Vagina (tissue), 2 donors: ENCODE measurements around the gene APOL1. TPM values are rescaled to one million over a fixed set of nuclear protein-coding genes. Genes with fewer than 3 reads are reported as not detected.

Experiments used
- DNase-seq, 2 donors: peaks; one replicate each; pipeline ENCODE4 v3.0.0-alpha.2; 2017; ENCODE audit errors: extremely low spot score in 2 of 2
- H3K27ac ChIP-seq: fragments of 200-600 bp; sonication (generic); one replicate; pipeline ENCODE4 v1.5.1; 2019
- H3K27me3 ChIP-seq: fragments of 200-600 bp; sonication (generic); one replicate; pipeline ENCODE4 v1.5.1; 2019
- H3K36me3 ChIP-seq, 2 donors: fragments of 200-600 bp; sonication (generic); one replicate each; pipeline ENCODE4 v1.5.1; 2017 to 2019
- H3K4me1 ChIP-seq: fragments of 200-600 bp; sonication (generic); one replicate; pipeline ENCODE4 v1.5.1; 2019
- H3K4me3 ChIP-seq, 2 donors: fragments of 200-600 bp; sonication (generic); 1 replicate in 1 of 2; 2 replicates in 1 of 2; pipeline ENCODE4 v1.5.1; 2016 to 2019
- H3K9me3 ChIP-seq: fragments of 200-600 bp; sonication (generic); one replicate; pipeline ENCODE4 v1.5.1; 2019
- CTCF ChIP-seq, 3 experiments: fragments of 450-650 bp in 2 of 3; fragments of 200-600 bp in 1 of 3; sonication (generic) in 1 of 3; IDR thresholded peaks; one replicate each; pipeline ENCODE4 v1.5.1; 2017 to 2019; ENCODE audit warnings: antibody characterized with exemption in 3 of 3, mild to moderate bottlenecking in 2 of 3, moderate library complexity in 2 of 3
- POLR2A ChIP-seq, 2 donors: fragments of 450-650 bp; IDR thresholded peaks; one replicate each; pipeline ENCODE4 v1.6.1; 2017; ENCODE audit warnings: antibody characterized with exemption in 2 of 2, mild to moderate bottlenecking in 2 of 2, moderate library complexity in 2 of 2
- POLR2AphosphoS5 ChIP-seq, 2 donors: sonication (generic); formaldehyde crosslinking; IDR thresholded peaks; one replicate each; pipeline ENCODE4 v1.9.0; 2017; ENCODE audit warnings: antibody characterized with exemption in 2 of 2, mild to moderate bottlenecking in 2 of 2, low read depth in 1 of 2; ENCODE audit not compliant: insufficient read depth in 1 of 2
- intact Hi-C: fragments of 100-400 bp; cut with DNase I; formaldehyde crosslinking; loops from one replicate; pipeline ENCODE4 v1.15.1; 2023
- total RNA-seq: library from RNA; depleted of rRNA; stranded (reverse); fragments of >200 nt; gene quantifications from one replicate; pipeline ENCODE4 v1.2.3, GENCODE V29; 2016

APOL1 gene
- total RNA-seq, 1 donor from 2014 or later, result 28.5 TPM

- peak; percentile 42 to 75 (median 72) for TF ChIP-seq CTCF (IDR thresholded peaks at IDR 0.05)
- no peak for TF ChIP-seq POLR2A (IDR thresholded peaks at IDR 0.05)
- peaks cover 8% of the 10 kb centered on the region for H3K4me1 ChIP-seq
- no peak for DNase-seq
- H3K36me3 ChIP-seq, result peaks cover 0 to 20% of the 10 kb centered on the region in 2 donors
- H3K9me3 ChIP-seq, result no peaks in the 10 kb centered on the region
- no peaks in the 10 kb centered on the region for H3K27me3 ChIP-seq
- H3K4me3 ChIP-seq, result no peak overlapping the region
- no peak overlapping the region for H3K27ac ChIP-seq
- intact Hi-C loops, result no loop called here
Observed at GRCh38 chr22:36277482-36278291, 24.8 kb downstream of the APOL1 start.

DNA sequence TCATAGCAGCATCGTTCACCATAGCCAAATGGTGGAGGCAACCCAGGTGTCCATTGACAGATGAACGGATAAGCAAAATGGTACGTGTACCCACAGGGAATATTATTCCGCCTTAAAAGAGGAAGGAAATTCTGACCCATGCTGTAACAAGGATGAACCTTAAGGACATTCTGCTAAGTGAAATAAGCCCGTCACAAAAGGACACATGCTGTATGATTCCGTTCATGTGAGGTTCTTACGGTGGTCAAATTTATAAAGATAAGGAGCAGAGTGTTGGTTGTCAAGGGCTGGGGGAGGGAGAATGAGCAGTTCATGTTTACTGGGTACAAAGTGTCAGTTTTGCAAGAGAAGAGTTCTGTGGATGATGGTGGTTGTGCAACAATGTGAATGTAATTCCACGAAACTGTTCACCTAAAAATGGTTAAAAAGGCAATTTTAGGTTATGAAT, 26.3 kb downstream of the APOL1 start:
- H3K4me3 ChIP-seq, result no peak overlapping the region
- H3K27ac ChIP-seq, result no peak overlapping the region
- H3K36me3 ChIP-seq, result peaks cover 0 to 33% of the 10 kb centered on the region in 2 donors
- intact Hi-C loops, result no loop called here
- peaks cover 8% of the 10 kb centered on the region for H3K4me1 ChIP-seq
- H3K27me3 ChIP-seq, result no peaks in the 10 kb centered on the region
- TF ChIP-seq POLR2A (IDR thresholded peaks at IDR 0.05), result no peak
- TF ChIP-seq CTCF (IDR thresholded peaks at IDR 0.05), result no peak
- no peak for TF ChIP-seq POLR2AphosphoS5 (IDR thresholded peaks at IDR 0.05; ENCODE audit: insufficient read depth in 1 of 2, low read depth in 1 of 2)
- H3K9me3 ChIP-seq, result no peaks in the 10 kb centered on the region
- DNase-seq, result no peak

GRCh38 chr22:36280379-36280778, 27.4 kb downstream of the APOL1 start:
- Histone ChIP-seq H3K27me3 (no peaks in the 10 kb centered on the region), H3K4me3 (no peak overlapping the region), H3K4me1 (peaks cover 8% of the 10 kb centered on the region), H3K36me3 (peaks cover 0 to 45% of the 10 kb centered on the region in 2 donors), H3K27ac (no peak overlapping the region), H3K9me3 (no peaks in the 10 kb centered on the region)
- DNase-seq, result no peak
- TF ChIP-seq CTCF (IDR thresholded peaks at IDR 0.05), result no peak
- TF ChIP-seq POLR2AphosphoS5 (IDR thresholded peaks at IDR 0.05; ENCODE audit: insufficient read depth in 1 of 2, low read depth in 1 of 2), result no peak
- no peak for TF ChIP-seq POLR2A (IDR thresholded peaks at IDR 0.05)
- intact Hi-C loops, result loop anchor here (10.0 kb wide), 1 partner anchor 86 kb away; no protein-coding TSS in a partner anchor

DNA sequence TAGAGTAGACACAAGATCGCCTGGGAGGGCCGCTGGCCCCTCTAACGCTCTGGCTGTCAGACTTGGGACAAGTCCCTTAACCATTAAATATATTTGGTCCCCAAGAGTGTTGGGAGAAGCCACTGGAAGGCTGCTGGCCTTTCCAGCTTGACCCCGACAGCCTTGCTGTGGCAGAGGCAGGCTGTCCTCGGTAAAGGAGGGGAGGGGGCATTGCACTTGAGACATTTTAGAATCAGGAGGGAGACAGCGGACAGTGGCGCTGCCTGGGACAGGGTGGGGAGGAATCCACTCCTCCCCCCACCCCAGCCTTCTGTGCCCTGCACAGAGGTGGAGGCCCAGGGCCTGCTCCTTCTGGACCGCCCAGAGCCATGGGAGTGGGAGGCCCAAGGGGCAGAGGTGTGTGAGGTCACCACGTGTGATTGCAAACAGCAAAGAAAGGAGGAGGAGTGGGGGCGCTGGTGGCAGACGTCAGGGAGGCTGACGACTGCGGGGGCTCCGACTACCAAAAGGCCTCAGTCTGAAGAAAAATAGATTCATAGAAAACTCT, 28.9 kb downstream of the APOL1 start:
- H3K27ac ChIP-seq, result no peak overlapping the region
- H3K4me1 ChIP-seq, result peaks cover 8% of the 10 kb centered on the region
- peaks cover 0 to 60% of the 10 kb centered on the region in 2 donors for H3K36me3 ChIP-seq
- TF ChIP-seq POLR2AphosphoS5 (IDR thresholded peaks at IDR 0.05; ENCODE audit: insufficient read depth in 1 of 2, low read depth in 1 of 2) (peak in 1 of 2 donors; percentile 39), CTCF (IDR thresholded peaks at IDR 0.05) (no peak), POLR2A (IDR thresholded peaks at IDR 0.05) (no peak)
- no peaks in the 10 kb centered on the region for H3K9me3 ChIP-seq
- DNase-seq, result no peak
- H3K27me3 ChIP-seq, result no peaks in the 10 kb centered on the region
- H3K4me3 ChIP-seq, result no peak overlapping the region
- intact Hi-C loops, result loop anchor here (10.0 kb wide), 1 partner anchor 87 kb away; no protein-coding TSS in a partner anchor
